Forelimb muscle (tissue), 1 donor: Measurements from ENCODE around the gene PTPN9. TPM values are rescaled to one million over a fixed set of nuclear protein-coding genes. Genes with fewer than 3 reads are reported as not detected.
"Not testable (repeated sequence)": the region's sequence is repeated elsewhere in the genome, so short reads cannot be mapped to it uniquely, and the experiment has no call there.

ENCODE experiments used
- DNase-seq: peaks from one replicate; pipeline ENCODE4 v3.0.0-alpha.2; 2013; ENCODE audit warnings: low read depth
- polyA plus RNA-seq: library from polyadenylated mRNA; unstranded; fragments of 120-200 nt; gene quantifications from one replicate; pipeline ENCODE4 v1.2.1, GENCODE V29; 2013; ENCODE audit not compliant: insufficient read length

The PTPN9 gene
- 17.4 TPM for polyA plus RNA-seq

- peak; percentile 35 for DNase-seq
These were observed at the start of gene PTPN9 for GRCh38 chr15:75578948-75579920. TSS of gene PTPN9 (minus strand) at chr15:75579315. CDS start at chr15:75578776, 539 bp downstream.

- DNase-seq = peak; percentile 86
These were observed 46.6 kb upstream of the PTPN9 start, which contains the start of gene SNUPN for GRCh38 chr15:75625542-75626347. TSS of gene SNUPN (minus strand) at chr15:75625725. CDS start at chr15:75621051, 4,674 bp downstream.

GRCh38 chr15:75622505-75622904 lies 43.4 kb upstream of the PTPN9 start:
- DNase-seq = no peak

GRCh38 chr15:75620841-75621391 lies 41.8 kb upstream of the PTPN9 start:
- DNase-seq = peak; percentile 93

- peak; percentile 77 for DNase-seq
These were observed 41.1 kb upstream of the PTPN9 start for GRCh38 chr15:75620058-75620820.

GRCh38 chr15:75616766-75617165 lies 37.7 kb upstream of the PTPN9 start:
- no peak for DNase-seq

- DNase-seq = no peak
These were observed 27.9 kb upstream of the PTPN9 start for GRCh38 chr15:75606711-75607699.

- DNase-seq = no peak
These were observed 26.9 kb upstream of the PTPN9 start for GRCh38 chr15:75606026-75606425.

GRCh38 chr15:75599401-75599800 lies 20.3 kb upstream of the PTPN9 start:
- DNase-seq = no peak

- no peak for DNase-seq
These were observed 19.2 kb upstream of the PTPN9 start for GRCh38 chr15:75598361-75598760.

- no peak for DNase-seq
These were observed 18.7 kb upstream of the PTPN9 start for GRCh38 chr15:75597667-75598341.

- no peak for DNase-seq
These were observed 17.7 kb upstream of the PTPN9 start for GRCh38 chr15:75596703-75597345.

GRCh38 chr15:75594276-75594675 lies 15.2 kb upstream of the PTPN9 start:
- no peak for DNase-seq

- DNase-seq = no peak
These were observed 12.7 kb upstream of the PTPN9 start for GRCh38 chr15:75591655-75592364.

- no peak for DNase-seq
These were observed 11.1 kb upstream of the PTPN9 start for GRCh38 chr15:75590239-75590638.

- DNase-seq = no peak
These were observed 10.0 kb upstream of the PTPN9 start for GRCh38 chr15:75589071-75589470.

- DNase-seq = not testable (repeated sequence)
These were observed 7.3 kb upstream of the PTPN9 start for GRCh38 chr15:75586422-75586821.

GRCh38 chr15:75584121-75584520 lies 5.0 kb upstream of the PTPN9 start:
- no peak for DNase-seq
